GM12878 (cell line): ENCODE results near the gene LTB4R. TPM values are rescaled to one million over a fixed set of nuclear protein-coding genes. Genes with fewer than 3 reads are reported as not detected.

ENCODE experiments used
- ATAC-seq: fragments of 200-7000 bp; cut with Tn5 transposase; 3 replicates; pipeline ENCODE4 v1.9.1; 2020; ENCODE audit warnings: mild to moderate bottlenecking, moderate library complexity
- BruUV-seq: library from RNA; stranded (reverse); fragments of 400-500 nt; replicated peaks from 2 replicates; lab custom pipeline; 2021; lab: Mats Ljungman, UMichigan
- CTCF ChIA-PET: fragments of 300-600 bp; sonication (Branson Sonifier 250); formaldehyde crosslinking; extraction: SDS; loops from one replicate; lab custom pipeline; 2021; ENCODE audit warnings: inconsistent platforms; lab: Yijun Ruan, JAX
- POLR2A ChIA-PET: fragments of 350-600 bp; formaldehyde crosslinking; extraction: SDS; loops from one replicate; lab custom pipeline; 2021; ENCODE audit warnings: inconsistent platforms; lab: Charles Lee
- RAD21 ChIA-PET: fragments of 300-600 bp; sonication (Branson Sonifier 250); formaldehyde crosslinking; loops from one replicate; lab custom pipeline; 2023; ENCODE audit warnings: antibody characterized with exemption; ENCODE audit not compliant: unreplicated experiment; lab: Charles Lee
- SMC1A ChIA-PET: fragments of 300-600 bp; sonication (Branson Sonifier 250); formaldehyde crosslinking; loops from one replicate; lab custom pipeline; 2023; ENCODE audit not compliant: unreplicated experiment, uncharacterized antibody; lab: Charles Lee
- DNase-seq: peaks from one replicate; pipeline ENCODE4 v3.0.0-alpha.2; 2011; ENCODE audit warnings: low read depth, low spot score
- FAIRE-seq: peaks from 3 replicates; lab custom pipeline; 2011; peaks lifted over from hg19 to GRCh38; lab: Jason Lieb, UNC
- H2AFZ ChIP-seq: 2 replicates; pipeline ENCODE4 v1.6.0; 2011; ENCODE audit warnings: low read depth, low read length, control low read depth; ENCODE audit not compliant: control insufficient read depth
- H3K27ac ChIP-seq: 2 replicates; pipeline ENCODE4 v1.5.1; 2011; ENCODE audit warnings: control low read depth; ENCODE audit not compliant: control insufficient read depth, insufficient read depth
- H3K27me3 ChIP-seq, 2 experiments: replicated peaks in 1 of 2; 2 replicates each; pipeline versions ENCODE4 v1.6.0 to v1.6.1; 2011; ENCODE audit warnings: low read length in 1 of 2; ENCODE audit not compliant: control insufficient read depth in 2 of 2, insufficient read depth in 2 of 2
- H3K36me3 ChIP-seq, 2 experiments: 2 replicates each; pipeline ENCODE4 v1.5.1; 2011; ENCODE audit warnings: low read length in 1 of 2; ENCODE audit not compliant: control insufficient read depth in 2 of 2, insufficient read depth in 2 of 2
- H3K4me1 ChIP-seq: 2 replicates; pipeline ENCODE4 v1.6.1; 2011; ENCODE audit warnings: mild to moderate bottlenecking, low read length, moderate library complexity, mixed read lengths; ENCODE audit not compliant: control insufficient read depth, insufficient read depth
- H3K4me2 ChIP-seq: 2 replicates; pipeline ENCODE4 v1.6.0; 2011; ENCODE audit warnings: control low read depth; ENCODE audit not compliant: control insufficient read depth, insufficient read depth
- H3K4me3 ChIP-seq: fragments of 200-600 bp; sonication (generic); 2 replicates; pipeline ENCODE4 v1.5.1; 2016
- H3K79me2 ChIP-seq: 2 replicates; pipeline ENCODE4 v1.6.0; 2011; ENCODE audit warnings: low read length; ENCODE audit not compliant: control insufficient read depth, insufficient read depth
- H3K9ac ChIP-seq: 2 replicates; pipeline ENCODE4 v1.8.0; 2011; ENCODE audit warnings: low read length, control low read depth, mixed read lengths; ENCODE audit not compliant: control insufficient read depth, insufficient read depth
- H3K9me3 ChIP-seq: replicated peaks from 3 replicates; pipeline ENCODE4 v1.5.1; 2011; ENCODE audit warnings: mild to moderate bottlenecking, low read length; ENCODE audit not compliant: control insufficient read depth, insufficient read depth
- H4K20me1 ChIP-seq: 2 replicates; pipeline ENCODE4 v1.6.0; 2011; ENCODE audit not compliant: control insufficient read depth, insufficient read depth
- BMI1 ChIP-seq: fragments of 450-650 bp; IDR thresholded peaks from 2 replicates; pipeline ENCODE4 v1.6.1; 2016; ENCODE audit warnings: mild to moderate bottlenecking, moderate library complexity, borderline replicate concordance
- CBX3 ChIP-seq: fragments of 200-600 bp; sonication (generic); IDR thresholded peaks from 2 replicates; pipeline ENCODE4 v1.6.1; 2016; ENCODE audit warnings: low read depth, borderline replicate concordance
- CREB1 ChIP-seq: IDR thresholded peaks from 2 replicates; pipeline ENCODE4 v1.6.1; 2012; ENCODE audit warnings: low read depth, mild to moderate bottlenecking, inconsistent platforms
- EZH2 ChIP-seq: IDR thresholded peaks from 2 replicates; pipeline ENCODE4 v1.6.1; 2012; ENCODE audit warnings: low read depth, mild to moderate bottlenecking, control low read depth, inconsistent platforms, low read length, borderline replicate concordance; ENCODE audit not compliant: control insufficient read depth
- HDAC6 ChIP-seq: fragments of 200-600 bp; sonication (generic); IDR thresholded peaks from one replicate; pipeline ENCODE4 v1.8.0; 2017; ENCODE audit warnings: antibody characterized with exemption; ENCODE audit not compliant: unreplicated experiment
- JUND ChIP-seq: IDR thresholded peaks from 2 replicates; pipeline ENCODE4 v1.6.1; 2012; ENCODE audit warnings: low read depth, mild to moderate bottlenecking, low read length, improper control_type of control experiment, moderate library complexity
- KLF5 ChIP-seq: fragments of 450-650 bp; IDR thresholded peaks from 2 replicates; pipeline ENCODE4 v1.6.1; 2014; ENCODE audit warnings: mild to moderate bottlenecking; ENCODE audit not compliant: partially characterized antibody
- LARP7 ChIP-seq: fragments of 450-650 bp; IDR thresholded peaks from 2 replicates; pipeline ENCODE4 v1.6.1; 2017; ENCODE audit warnings: mild to moderate bottlenecking
- MXI1 ChIP-seq: fragments of 150-350 bp; IDR thresholded peaks from 2 replicates; pipeline ENCODE4 v1.6.1; 2011; ENCODE audit warnings: low read depth, mild to moderate bottlenecking, inconsistent platforms, low read length, improper control_type of control experiment
- NFXL1 ChIP-seq: fragments of 450-650 bp; IDR thresholded peaks from 2 replicates; pipeline ENCODE4 v1.6.1; 2017; ENCODE audit warnings: antibody characterized with exemption, mild to moderate bottlenecking, borderline replicate concordance
- NFYA ChIP-seq: IDR thresholded peaks from 2 replicates; pipeline ENCODE4 v1.6.1; 2011; ENCODE audit warnings: low read depth, mild to moderate bottlenecking, low read length, improper control_type of control experiment, borderline replicate concordance
- NRF1 ChIP-seq: conservative IDR thresholded peaks from 2 replicates; pipeline ENCODE4 v1.6.1; 2011; ENCODE audit warnings: mild to moderate bottlenecking, low read depth, low read length, improper control_type of control experiment
- PAX5 ChIP-seq: IDR thresholded peaks from 2 replicates; pipeline ENCODE4 v1.6.1; 2011; ENCODE audit warnings: low read depth, low read length, borderline replicate concordance
- POLR2AphosphoS2 ChIP-seq: IDR thresholded peaks from 2 replicates; pipeline ENCODE4 v1.6.1; 2011; ENCODE audit warnings: low read depth, mild to moderate bottlenecking, low read length, improper control_type of control experiment, moderate library complexity
- RFX5 ChIP-seq: IDR thresholded peaks from 2 replicates; pipeline ENCODE4 v1.6.1; 2011; ENCODE audit warnings: low read depth, low read length, improper control_type of control experiment
- SIN3A ChIP-seq: IDR thresholded peaks from 2 replicates; pipeline ENCODE4 v1.6.1; 2012; ENCODE audit warnings: low read depth, low read length, improper control_type of control experiment
- SREBF2 ChIP-seq: IDR thresholded peaks from 2 replicates; pipeline ENCODE4 v1.6.1; 2012; ENCODE audit warnings: mild to moderate bottlenecking, low read length
- SUPT20H ChIP-seq: IDR thresholded peaks from 2 replicates; pipeline ENCODE4 v1.6.1; 2011; ENCODE audit warnings: low read depth, mild to moderate bottlenecking, low read length, moderate library complexity, borderline replicate concordance; ENCODE audit not compliant: control insufficient read depth
- TARDBP ChIP-seq: IDR thresholded peaks from 2 replicates; pipeline ENCODE4 v1.6.1; 2016; ENCODE audit warnings: borderline replicate concordance
- ZNF384 ChIP-seq: IDR thresholded peaks from 2 replicates; pipeline ENCODE4 v1.6.1; 2012; ENCODE audit warnings: low read depth, mild to moderate bottlenecking, low read length, improper control_type of control experiment, borderline replicate concordance
- WGBS: methylation state at CpG from one replicate; pipeline ENCODE4 v1.1.6; 2016; ENCODE audit warnings: low lambda C conversion rate; ENCODE audit not compliant: insufficient replicate concordance, insufficient coverage; ENCODE audit errors: missing lambda C conversion rate; 5-methylcytosine and 5-hydroxymethylcytosine counted together
- in situ Hi-C: fragments of 300-500 bp; cut with MboI; formaldehyde crosslinking; loops from 9 replicates; pipeline ENCODE4 v1.14.3; 2018; ENCODE audit warnings: mixed read lengths
- intact Hi-C: fragments of 100-400 bp; cut with micrococcal nuclease; formaldehyde crosslinking; loops from one replicate; pipeline ENCODE4 v1.14.2; 2022; ENCODE audit not compliant: unreplicated experiment
- polyA plus RNA-seq, 11 experiments: library from polyadenylated mRNA; depleted of rRNA in 4 of 11; unstranded in 6 of 11; stranded (reverse) in 5 of 11; fragments of >200 nt; fragmentation: Nextera tagmentation in 4 of 11; fragmentation: Illumina TruSeq in 1 of 11; extraction: Ambion mirVana in 4 of 11; extraction: Trizol in 1 of 11; gene quantifications; 1 replicate in 1 of 11; 2 replicates in 10 of 11; pipeline versions ENCODE4 v1.2.1 to v1.2.3, GENCODE V29; 2011 to 2016; ENCODE audit warnings: inconsistent platforms in 2 of 11, missing spikeins in 2 of 11, low read depth in 1 of 11
- total RNA-seq, 4 experiments: library from RNA; depleted of rRNA in 3 of 4; stranded (reverse); fragments of >200 nt in 3 of 4; fragmentation: Illumina TruSeq in 1 of 4; extraction: Trizol in 1 of 4; gene quantifications; 2 replicates each; pipeline versions ENCODE4 v1.2.1 to v1.2.3, GENCODE V29; 2013 to 2021
- TF ChIP-seq, protein P1 (sequence below): IDR thresholded peaks from 2 replicates; pipeline ENCODE4 v1.6.1; 2011; ENCODE audit warnings: borderline replicate concordance, low read depth, mild to moderate bottlenecking, moderate library complexity, low read length; ENCODE audit not compliant: insufficient read depth, poor library complexity, severe bottlenecking
- TF ChIP-seq, protein P2 (sequence below): fragments of 450-650 bp; IDR thresholded peaks from 2 replicates; pipeline ENCODE4 v1.6.1; 2014; ENCODE audit warnings: mild to moderate bottlenecking

The LTB4R gene
- total and polyA plus RNA-seq, 10 of the 15 experiments (the other 5 are each of a cell fraction or from before 2014, with no cell fraction given), result 1.2 to 14.0 (median 4.0) TPM

- DNase-seq (no peak), ATAC-seq (no peak), FAIRE-seq (no peak)
- no peaks in the 10 kb centered on the region for H3K79me2 ChIP-seq
- ChIA-PET POLR2A (interaction anchor here (0.6 to 2.3 kb wide), 18 partner anchors 9 to 608 kb away, joined by 3 to 61 read pairs (median 4); partner anchors contain the start of genes CBLN3, DCAF11, KHNYN and NRL), CTCF (interaction anchor here (0.7 to 2.3 kb wide), 22 partner anchors 14 to 115 kb away, joined by 3 to 163 read pairs (median 7); partner anchors contain the start of genes ADCY4, CBLN3, DHRS1 and KHNYN), SMC1A (interaction anchor here (0.6 to 2.3 kb wide), 12 partner anchors 26 to 422 kb away, joined by 3 to 79 read pairs (median 6); partner anchors contain the start of genes CBLN3, KHNYN, RIPK3 and SDR39U1), RAD21 (interaction anchor here (0.6 to 2.3 kb wide), 17 partner anchors 16 to 1478 kb away, joined by 3 to 122 read pairs (median 5); partner anchors contain the start of genes ADCY4, CBLN3, DHRS1 and KHNYN)
- H3K4me2 ChIP-seq, result peak overlapping the region; percentile 83
- no peaks in the 10 kb centered on the region for H4K20me1 ChIP-seq
- intact Hi-C loops (loop anchor here (5.0 kb wide), 2 partner anchors 34 to 46 kb away; no protein-coding TSS in a partner anchor), in situ Hi-C loops (loop anchor here (5.0 kb wide), 1 partner anchor 66 kb away; no protein-coding TSS in a partner anchor)
- H3K9ac ChIP-seq, result peak overlapping the region; percentile 29; the same call in 1 of the 2 replicates
- H2AFZ ChIP-seq, result peak overlapping the region; percentile 80
- H3K27ac ChIP-seq, result no peak overlapping the region; the same call in 1 of the 2 replicates
- no peaks in the 10 kb centered on the region for H3K36me3 ChIP-seq
- BruUV-seq, result no TSS peak
- H3K4me3 ChIP-seq, result peak overlapping the region; percentile 53; the same call in 1 of the 2 replicates
- no peaks in the 10 kb centered on the region for H3K9me3 ChIP-seq
- 0% methylated on average over 11 of the region's 16 CpGs for WGBS
- peaks cover 16% of the 10 kb centered on the region for H3K4me1 ChIP-seq
- peaks cover 1 to 6% of the 10 kb centered on the region in 2 experiments for H3K27me3 ChIP-seq
- TF ChIP-seq CBX3, result no peak
- TF ChIP-seq, protein P1, sequence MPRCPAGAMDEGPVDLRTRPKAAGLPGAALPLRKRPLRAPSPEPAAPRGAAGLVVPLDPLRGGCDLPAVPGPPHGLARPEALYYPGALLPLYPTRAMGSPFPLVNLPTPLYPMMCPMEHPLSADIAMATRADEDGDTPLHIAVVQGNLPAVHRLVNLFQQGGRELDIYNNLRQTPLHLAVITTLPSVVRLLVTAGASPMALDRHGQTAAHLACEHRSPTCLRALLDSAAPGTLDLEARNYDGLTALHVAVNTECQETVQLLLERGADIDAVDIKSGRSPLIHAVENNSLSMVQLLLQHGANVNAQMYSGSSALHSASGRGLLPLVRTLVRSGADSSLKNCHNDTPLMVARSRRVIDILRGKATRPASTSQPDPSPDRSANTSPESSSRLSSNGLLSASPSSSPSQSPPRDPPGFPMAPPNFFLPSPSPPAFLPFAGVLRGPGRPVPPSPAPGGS, result peak; percentile 58
- no peak for TF ChIP-seq SIN3A
- no peak for TF ChIP-seq KLF5
- TF ChIP-seq, protein P2, sequence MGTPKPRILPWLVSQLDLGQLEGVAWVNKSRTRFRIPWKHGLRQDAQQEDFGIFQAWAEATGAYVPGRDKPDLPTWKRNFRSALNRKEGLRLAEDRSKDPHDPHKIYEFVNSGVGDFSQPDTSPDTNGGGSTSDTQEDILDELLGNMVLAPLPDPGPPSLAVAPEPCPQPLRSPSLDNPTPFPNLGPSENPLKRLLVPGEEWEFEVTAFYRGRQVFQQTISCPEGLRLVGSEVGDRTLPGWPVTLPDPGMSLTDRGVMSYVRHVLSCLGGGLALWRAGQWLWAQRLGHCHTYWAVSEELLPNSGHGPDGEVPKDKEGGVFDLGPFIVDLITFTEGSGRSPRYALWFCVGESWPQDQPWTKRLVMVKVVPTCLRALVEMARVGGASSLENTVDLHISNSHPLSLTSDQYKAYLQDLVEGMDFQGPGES, result no peak
- TF ChIP-seq NFYA, result no peak
- TF ChIP-seq BMI1, result no peak
- no peak for TF ChIP-seq NFXL1
- TF ChIP-seq SREBF2, result no peak
- no peak for TF ChIP-seq LARP7
- TF ChIP-seq JUND, result no peak
- TF ChIP-seq NRF1, result no peak
- no peak for TF ChIP-seq HDAC6
- TF ChIP-seq PAX5, result 0 out of 2 replicates have a peak, but pooled peaks have one; percentile 20
- 0 out of 2 replicates have a peak, but pooled peaks have one; percentile 49 for TF ChIP-seq MXI1
- no peak for TF ChIP-seq TARDBP
- TF ChIP-seq ZNF384, result peak; percentile 60; the same call in 1 of the 2 replicates
- TF ChIP-seq POLR2AphosphoS2, result no peak
- TF ChIP-seq RFX5, result no peak
- TF ChIP-seq EZH2, result no peak
- no peak for TF ChIP-seq SUPT20H
- TF ChIP-seq CREB1, result 0 out of 2 replicates have a peak, but pooled peaks have one; percentile 83
These were observed 55.1 kb downstream of the LTB4R start for GRCh38 chr14:24366413-24366720.
